GM12878 (cell line): Measurements from ENCODE around the gene DNAJC13. TPM values are rescaled to one million over a fixed set of nuclear protein-coding genes. Genes with fewer than 3 reads are reported as not detected.

ENCODE experiments used
- CHD2 ChIP-seq: IDR thresholded peaks from 2 replicates; pipeline ENCODE4 v1.6.1; 2011; ENCODE audit warnings: low read depth, low read length, improper control_type of control experiment, borderline replicate concordance
- E2F4 ChIP-seq: IDR thresholded peaks from 2 replicates; pipeline ENCODE4 v1.6.1; 2012; ENCODE audit warnings: low read depth, low read length, improper control_type of control experiment
- KAT2A ChIP-seq: conservative IDR thresholded peaks from 2 replicates; pipeline ENCODE4 v1.6.1; 2011; ENCODE audit warnings: low read depth, low read length; ENCODE audit not compliant: control insufficient read depth
- POLR2A ChIP-seq: IDR thresholded peaks from 2 replicates; pipeline ENCODE4 v1.6.1; 2011; ENCODE audit warnings: low read depth, mild to moderate bottlenecking, low read length
- RAD51 ChIP-seq: fragments of 450-650 bp; IDR thresholded peaks from 2 replicates; pipeline ENCODE4 v1.6.1; 2016; ENCODE audit warnings: moderate library complexity, mild to moderate bottlenecking, inconsistent platforms
- RBBP5 ChIP-seq: fragments of 200-600 bp; sonication (generic); conservative IDR thresholded peaks from 2 replicates; pipeline ENCODE4 v1.6.1; 2016
- REST ChIP-seq: IDR thresholded peaks from 2 replicates; pipeline ENCODE4 v1.6.1; 2012; ENCODE audit warnings: mild to moderate bottlenecking, low read depth, low read length
- SIX5 ChIP-seq: IDR thresholded peaks from 2 replicates; pipeline ENCODE4 v1.6.1; 2011; ENCODE audit warnings: mild to moderate bottlenecking, low read depth, low read length, moderate library complexity; ENCODE audit not compliant: severe bottlenecking
- SMC3 ChIP-seq: IDR thresholded peaks from 2 replicates; pipeline ENCODE4 v1.6.1; 2011; ENCODE audit warnings: low read length, improper control_type of control experiment, borderline replicate concordance
- TAF1 ChIP-seq: IDR thresholded peaks from 2 replicates; pipeline ENCODE4 v1.6.1; 2011; ENCODE audit warnings: mild to moderate bottlenecking, low read depth, low read length, borderline replicate concordance
- YBX1 ChIP-seq: fragments of 450-650 bp; IDR thresholded peaks from 2 replicates; pipeline ENCODE4 v1.6.1; 2016; ENCODE audit warnings: antibody characterized with exemption
- ZNF24 ChIP-seq: fragments of 450-650 bp; IDR thresholded peaks from 2 replicates; pipeline ENCODE4 v1.6.1; 2017; ENCODE audit warnings: antibody characterized with exemption, mild to moderate bottlenecking
- polyA plus RNA-seq, 11 experiments: library from polyadenylated mRNA; depleted of rRNA in 4 of 11; unstranded in 6 of 11; stranded (reverse) in 5 of 11; fragments of >200 nt; fragmentation: Nextera tagmentation in 4 of 11; fragmentation: Illumina TruSeq in 1 of 11; extraction: Ambion mirVana in 4 of 11; extraction: Trizol in 1 of 11; gene quantifications; 1 replicate in 1 of 11; 2 replicates in 10 of 11; pipeline versions ENCODE4 v1.2.1 to v1.2.3, GENCODE V29; 2011 to 2016; ENCODE audit warnings: inconsistent platforms in 2 of 11, missing spikeins in 2 of 11, low read depth in 1 of 11
- total RNA-seq, 4 experiments: library from RNA; depleted of rRNA in 3 of 4; stranded (reverse); fragments of >200 nt in 3 of 4; fragmentation: Illumina TruSeq in 1 of 4; extraction: Trizol in 1 of 4; gene quantifications; 2 replicates each; pipeline versions ENCODE4 v1.2.1 to v1.2.3, GENCODE V29; 2013 to 2021

DNAJC13 gene
- total and polyA plus RNA-seq, 10 of the 15 experiments (the other 5 are each of a cell fraction or from before 2014, with no cell fraction given) = 8.3 to 33.9 (median 17.0) TPM

- TF ChIP-seq REST = no peak
- TF ChIP-seq RBBP5 = no peak
- no peak for TF ChIP-seq CHD2
- no peak for TF ChIP-seq SMC3
- no peak for TF ChIP-seq ZNF24
- no peak for TF ChIP-seq TAF1
- no peak for TF ChIP-seq E2F4
- TF ChIP-seq RAD51 = no peak
- no peak for TF ChIP-seq KAT2A
- no peak for TF ChIP-seq SIX5
- TF ChIP-seq POLR2A = no peak
- TF ChIP-seq YBX1 = no peak
These were observed 126.8 kb downstream of the DNAJC13 start (continued) for GRCh38 chr3:132544130-132544529.
